ENCODE measurements around the gene NLRP14.

Gene NLRP14

DNA sequence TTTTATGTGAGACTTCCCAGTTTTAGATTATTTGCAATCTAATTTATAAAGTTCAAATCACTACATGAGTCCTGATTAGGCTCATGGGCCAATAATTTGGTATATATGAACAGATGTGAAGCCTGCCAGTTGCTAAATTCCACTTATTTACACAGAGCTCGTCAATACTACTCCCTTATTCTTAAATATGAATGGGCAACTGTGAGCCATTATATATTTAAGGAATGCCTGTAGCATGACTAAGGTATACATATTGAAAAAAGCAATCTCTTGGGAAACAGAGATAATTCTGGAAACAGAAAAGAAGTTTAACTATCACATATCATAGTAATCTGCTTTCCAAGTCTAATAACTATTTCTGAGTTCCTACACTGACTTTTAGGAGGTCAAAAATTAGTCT is 95.5 kb downstream of the NLRP14 start:
- no peak overlapping the region for H3K4me3 ChIP-seq
- no peak overlapping the region for H3K27ac ChIP-seq
- DNase-seq (ENCODE audit: low spot score), result no peak
- TF ChIP-seq, protein P1, sequence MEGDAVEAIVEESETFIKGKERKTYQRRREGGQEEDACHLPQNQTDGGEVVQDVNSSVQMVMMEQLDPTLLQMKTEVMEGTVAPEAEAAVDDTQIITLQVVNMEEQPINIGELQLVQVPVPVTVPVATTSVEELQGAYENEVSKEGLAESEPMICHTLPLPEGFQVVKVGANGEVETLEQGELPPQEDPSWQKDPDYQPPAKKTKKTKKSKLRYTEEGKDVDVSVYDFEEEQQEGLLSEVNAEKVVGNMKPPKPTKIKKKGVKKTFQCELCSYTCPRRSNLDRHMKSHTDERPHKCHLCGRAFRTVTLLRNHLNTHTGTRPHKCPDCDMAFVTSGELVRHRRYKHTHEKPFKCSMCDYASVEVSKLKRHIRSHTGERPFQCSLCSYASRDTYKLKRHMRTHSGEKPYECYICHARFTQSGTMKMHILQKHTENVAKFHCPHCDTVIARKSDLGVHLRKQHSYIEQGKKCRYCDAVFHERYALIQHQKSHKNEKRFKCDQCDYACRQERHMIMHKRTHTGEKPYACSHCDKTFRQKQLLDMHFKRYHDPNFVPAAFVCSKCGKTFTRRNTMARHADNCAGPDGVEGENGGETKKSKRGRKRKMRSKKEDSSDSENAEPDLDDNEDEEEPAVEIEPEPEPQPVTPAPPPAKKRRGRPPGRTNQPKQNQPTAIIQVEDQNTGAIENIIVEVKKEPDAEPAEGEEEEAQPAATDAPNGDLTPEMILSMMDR (IDR thresholded peaks at IDR 0.05), result no peak

DNA sequence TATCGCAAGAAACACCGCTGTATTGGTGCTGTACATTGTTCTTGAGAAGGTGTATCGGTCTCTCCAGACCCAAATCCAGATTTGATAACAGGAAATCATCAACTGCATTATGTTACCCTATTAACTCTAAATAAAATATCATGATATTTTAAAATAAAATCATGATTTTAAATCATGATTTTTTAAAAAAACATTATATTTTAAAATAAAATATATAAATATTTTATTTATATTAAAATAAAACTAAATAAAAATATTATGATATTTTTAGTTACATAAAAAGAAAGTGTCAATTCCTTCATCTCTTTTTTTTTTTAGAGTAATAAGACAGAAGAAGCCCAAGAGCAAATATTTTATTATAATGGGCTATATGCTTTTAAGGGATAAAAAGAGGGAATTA is 96.1 kb downstream of the NLRP14 start:
- TF ChIP-seq, protein P1 (IDR thresholded peaks at IDR 0.05), result no peak
- Histone ChIP-seq H3K4me3 (no peak overlapping the region), H3K27ac (no peak overlapping the region)
- no peak for DNase-seq (ENCODE audit: low spot score)

Measured in coronary artery (tissue), 2 donors.